ENCODE data around the gene ME1.
"Not testable (repeated sequence)": the region's sequence is repeated elsewhere in the genome, so short reads cannot be mapped to it uniquely, and the experiment has no call there.

ME1 gene

DNA sequence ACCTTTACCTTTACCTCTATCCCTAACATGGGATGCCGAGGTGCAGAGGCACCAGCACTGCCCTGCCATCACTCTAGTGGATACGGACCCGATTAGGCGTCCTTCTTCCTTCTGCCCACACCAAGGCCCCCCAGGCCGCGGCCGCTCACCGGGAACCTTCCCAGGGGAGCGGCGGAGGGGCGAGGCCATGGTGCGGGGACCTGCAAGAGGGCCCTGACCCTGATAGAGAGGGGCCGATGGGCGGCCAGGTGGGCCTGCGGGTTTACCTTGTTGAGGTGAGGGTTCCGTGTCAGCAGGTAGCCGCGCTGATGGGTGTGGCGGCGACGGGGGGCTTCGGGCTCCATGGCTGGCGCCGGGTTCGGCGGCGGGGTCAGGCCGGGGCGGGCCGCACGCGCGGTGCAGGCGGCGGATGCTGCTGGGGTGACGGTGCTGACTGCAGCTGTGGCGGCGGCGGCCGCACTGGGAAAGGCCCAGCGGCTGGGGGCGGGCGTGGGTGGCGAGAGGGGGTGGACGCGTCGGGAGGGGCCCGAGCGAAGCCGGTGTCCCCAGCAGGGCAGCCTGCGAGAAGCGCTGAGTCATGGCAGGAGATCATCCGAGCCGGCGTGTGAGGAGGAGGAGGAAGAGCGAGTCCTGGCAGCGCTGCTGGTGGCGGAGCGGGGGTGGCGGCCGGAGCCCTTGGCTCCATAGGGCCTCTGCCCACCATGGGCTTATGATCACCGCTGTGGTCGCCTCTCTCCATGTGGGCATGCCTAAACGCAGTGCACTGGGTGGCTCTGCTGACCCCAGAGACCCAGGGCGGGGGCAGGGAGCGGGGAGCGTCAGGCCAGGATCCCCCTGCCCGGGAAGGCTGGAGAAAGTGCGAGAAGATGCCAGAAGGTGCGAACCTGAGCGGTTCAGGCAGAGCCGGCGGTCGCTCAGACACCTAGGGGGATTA, at the start of gene ME1:
ME1 (minus strand) TSS at position 441 of the 934 bp plus-strand sequence; CDS start at position 344, 97 bp downstream.
- DNase-seq = peak; percentile 62 to 94 (median 84)
- intact Hi-C loops (cut with DNase I) = no loop called here

DNA sequence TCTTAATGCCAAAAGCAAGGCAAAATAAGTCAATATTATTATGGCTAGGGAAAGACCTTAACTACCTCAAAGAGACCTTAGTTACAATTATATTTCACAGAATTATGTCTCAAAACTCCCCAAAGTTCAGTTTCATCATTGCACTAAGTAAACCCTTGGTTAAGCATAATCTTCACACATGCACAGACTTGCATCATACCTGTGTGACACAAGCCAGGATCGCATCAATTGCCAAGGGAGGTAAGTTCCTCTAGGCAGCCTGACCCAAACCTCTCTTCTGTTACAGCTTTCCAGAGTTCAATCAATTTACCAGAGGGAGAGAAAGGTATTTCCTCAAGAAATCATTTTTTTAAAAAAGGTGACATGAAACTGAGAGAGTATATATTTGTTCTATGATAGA, 49.6 kb upstream of the ME1 start:
- intact Hi-C loops (cut with DNase I) = no loop called here
- DNase-seq = no peak

GRCh38 chr6:83479389-83479788, 48.5 kb upstream of the ME1 start:
- intact Hi-C loops (cut with DNase I) = no loop called here
- DNase-seq = no peak

DNA sequence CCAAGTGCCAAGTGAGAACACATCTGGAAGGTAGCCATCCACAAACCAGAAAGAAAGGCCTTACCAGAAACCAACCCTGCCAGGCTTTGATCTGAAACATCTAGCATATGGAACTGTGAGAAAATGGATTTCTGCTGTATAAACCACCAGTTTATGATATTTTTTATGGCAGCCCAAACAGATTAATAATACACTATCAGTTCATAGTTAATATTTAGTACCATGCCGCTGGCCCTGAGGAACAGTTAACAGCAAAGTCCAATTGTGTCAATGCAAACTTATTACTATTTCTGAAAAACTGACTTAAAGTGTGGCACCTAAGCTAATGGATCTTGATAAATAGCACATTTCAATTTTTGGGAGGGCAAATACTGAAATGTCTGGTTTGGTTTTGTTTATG, 46.1 kb upstream of the ME1 start:
- intact Hi-C loops (cut with DNase I) = no loop called here
- no peak for DNase-seq

DNA sequence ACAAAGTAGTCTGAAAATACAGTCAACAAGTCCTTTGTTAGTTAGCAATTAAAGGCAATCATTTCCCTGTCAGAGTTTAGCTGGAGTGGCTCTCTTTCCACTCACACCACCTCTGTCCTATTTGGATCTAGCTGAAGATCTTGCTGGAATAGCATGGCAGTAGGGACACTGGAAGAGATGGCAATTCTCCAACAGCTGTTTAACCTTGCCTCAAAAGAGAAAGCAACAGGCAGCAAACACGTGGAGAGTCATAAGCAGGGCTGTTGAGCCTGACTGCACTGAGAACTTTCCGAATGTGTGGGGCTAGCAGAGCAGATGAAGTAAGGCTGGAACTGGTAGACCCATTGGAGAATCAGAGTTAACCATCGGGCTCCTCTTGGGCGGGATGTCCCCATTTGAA, 43.5 kb upstream of the ME1 start:
- DNase-seq = no peak
- intact Hi-C loops (cut with DNase I) = no loop called here

- DNase-seq = peak in 10 of 42 donors; percentile 0 to 50 (median 13)
- intact Hi-C loops (cut with DNase I) = no loop called here
Observed at GRCh38 chr6:83472767-83473166, 41.9 kb upstream of the ME1 start.

- intact Hi-C loops (cut with DNase I) = no loop called here
- DNase-seq = no peak
Observed at GRCh38 chr6:83470587-83470986, 39.7 kb upstream of the ME1 start.

DNA sequence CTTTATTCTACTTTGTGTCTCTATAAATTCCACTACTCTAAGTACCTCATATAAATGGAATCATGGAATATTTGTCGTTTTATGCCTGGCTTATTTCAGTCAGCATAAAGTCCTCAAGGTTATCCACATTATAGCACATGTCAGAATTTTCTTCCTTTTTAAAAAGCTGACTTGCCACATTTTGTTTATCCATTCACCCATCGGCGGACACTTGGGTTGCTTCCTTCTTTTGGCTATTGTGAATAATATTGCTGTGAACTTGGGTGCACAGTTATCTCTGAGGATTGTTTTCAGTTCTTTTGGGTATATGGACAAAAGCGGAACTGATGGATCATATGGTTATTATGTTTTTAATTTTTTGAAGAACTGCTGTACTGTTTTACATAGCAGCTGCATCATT, 39.1 kb upstream of the ME1 start:
- intact Hi-C loops (cut with DNase I) = no loop called here
- DNase-seq = no peak

DNA sequence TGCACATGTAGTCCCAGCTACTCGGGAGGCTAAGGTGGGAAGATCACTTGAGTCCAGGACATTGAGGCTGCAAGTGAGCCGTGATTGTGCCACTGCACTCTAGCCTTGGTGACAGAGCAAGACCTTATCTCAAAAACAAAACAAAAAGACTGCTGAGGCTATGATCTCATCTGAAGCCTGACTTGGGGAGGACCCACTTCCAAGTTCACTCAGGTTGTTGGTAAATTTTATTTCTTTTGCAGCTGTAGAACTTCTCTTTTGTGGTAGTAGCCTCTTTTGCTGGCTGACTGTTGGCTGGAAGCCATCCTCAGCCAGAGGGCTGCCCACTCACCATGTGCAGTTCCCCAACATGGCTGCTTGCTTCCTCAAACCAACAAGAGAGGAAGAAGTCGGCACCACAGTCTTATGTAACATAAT, 36.8 kb upstream of the ME1 start:
- intact Hi-C loops (cut with DNase I) = no loop called here

GRCh38 chr6:83466328-83466727, 35.5 kb upstream of the ME1 start:
- no peak for DNase-seq
- intact Hi-C loops (cut with DNase I) = no loop called here

More for the DNA sequence above, 36.8 kb upstream of the ME1 start:
- DNase-seq = peak in 35 of 42 donors; percentile 3 to 62 (median 33)

DNA sequence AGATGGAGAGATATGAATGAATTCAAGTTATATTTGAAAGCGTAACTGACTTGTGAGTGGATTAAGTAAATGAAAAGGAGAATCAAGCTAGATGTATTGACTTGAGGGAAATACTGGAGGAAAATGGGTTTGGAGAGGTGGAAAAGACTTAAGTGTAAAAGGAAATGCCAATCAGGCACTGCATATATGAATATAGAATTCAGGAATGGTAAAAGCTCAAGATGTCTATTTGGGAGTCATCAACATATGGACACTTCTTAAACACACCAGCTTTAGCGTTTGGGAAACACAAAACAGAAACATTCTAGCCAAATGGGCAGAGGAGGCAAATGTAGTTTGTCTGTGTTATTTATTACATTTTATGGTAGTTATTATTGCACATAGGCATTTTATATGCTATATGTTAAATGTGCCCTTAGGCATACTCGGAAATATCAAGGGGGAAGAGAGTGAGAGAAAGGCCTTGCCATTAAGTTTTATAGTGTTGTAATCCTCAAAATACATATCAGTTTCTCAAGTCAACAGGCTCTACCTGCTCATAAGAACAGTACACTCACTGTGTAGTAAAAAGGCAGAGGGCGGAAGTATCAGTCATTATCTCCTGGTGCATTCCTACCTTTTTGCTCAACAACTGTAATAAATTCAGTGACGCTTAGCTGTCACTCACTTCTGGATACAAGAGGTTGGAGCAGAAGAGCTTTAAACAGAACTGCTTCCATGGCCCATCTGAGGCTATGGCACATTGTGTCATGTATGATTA, 33.7 kb upstream of the ME1 start:
- no peak for DNase-seq
- intact Hi-C loops (cut with DNase I) = no loop called here

GRCh38 chr6:83463886-83464285, 33.0 kb upstream of the ME1 start:
- intact Hi-C loops (cut with DNase I) = no loop called here
- no peak for DNase-seq

DNA sequence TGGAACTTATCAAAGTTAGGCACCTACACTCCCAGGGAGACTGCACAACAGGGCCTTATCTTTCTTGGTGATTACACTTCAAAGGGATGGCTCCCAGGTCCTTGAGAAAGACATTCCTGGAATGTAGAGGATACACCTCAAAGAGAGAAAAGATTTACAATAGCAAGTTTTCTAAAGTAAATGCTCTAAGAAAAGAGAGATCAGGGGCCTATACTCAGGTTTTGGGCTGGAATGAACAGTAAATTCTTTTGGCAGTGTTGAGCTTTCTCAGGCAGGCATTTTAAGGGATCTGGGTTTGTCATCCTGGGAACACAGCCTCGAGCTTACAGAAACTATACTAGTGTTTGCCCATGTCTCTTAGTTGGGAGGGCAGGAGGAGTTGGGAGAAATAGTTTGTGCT, 31.7 kb upstream of the ME1 start:
- intact Hi-C loops (cut with DNase I) = no loop called here
- no peak for DNase-seq

DNA sequence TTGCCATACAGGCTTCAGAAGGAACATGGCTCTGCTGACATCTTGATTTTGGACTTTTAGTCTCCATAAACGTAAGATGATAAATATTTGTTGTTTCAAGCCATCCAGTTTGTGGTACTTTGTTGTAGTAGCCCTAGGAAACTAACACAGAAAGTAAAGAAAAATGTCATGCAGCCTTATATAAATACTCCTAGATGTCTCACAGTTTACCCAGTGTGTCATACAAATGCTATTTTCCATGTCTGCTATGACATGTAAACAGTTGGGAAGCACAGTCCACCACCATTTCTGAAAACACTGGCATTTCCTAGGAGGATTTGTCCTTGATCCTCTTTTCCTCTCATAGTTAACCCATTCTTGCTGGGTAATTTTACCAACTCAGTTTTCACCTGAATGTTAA, 30.6 kb upstream of the ME1 start:
- intact Hi-C loops (cut with DNase I) = no loop called here
- DNase-seq = no peak

GRCh38 chr6:83459663-83460062, 28.8 kb upstream of the ME1 start:
- intact Hi-C loops (cut with DNase I) = no loop called here
- no peak for DNase-seq

- intact Hi-C loops (cut with DNase I); DNase-seq: not testable (repeated sequence)
Observed at GRCh38 chr6:83450015-83450414, 19.2 kb upstream of the ME1 start.

GRCh38 chr6:83444086-83444699, 13.3 kb upstream of the ME1 start:
- intact Hi-C loops (cut with DNase I); DNase-seq: not testable (repeated sequence)

- DNase-seq = no peak
- intact Hi-C loops (cut with DNase I) = no loop called here
Observed at GRCh38 chr6:83443516-83443915, 12.7 kb upstream of the ME1 start.

- no peak for DNase-seq
- intact Hi-C loops (cut with DNase I) = no loop called here
Observed at GRCh38 chr6:83442752-83443151, 11.9 kb upstream of the ME1 start.

GRCh38 chr6:83439201-83439600, 8.3 kb upstream of the ME1 start:
- intact Hi-C loops (cut with DNase I) = no loop called here
- DNase-seq = no peak

Data from head of caudate nucleus (tissue), 42 donors.